Measurements from ENCODE around the gene XAB2. TPM values are rescaled to one million over a fixed set of nuclear protein-coding genes. Genes with fewer than 3 reads are reported as not detected.
A peak's percentile ranks its signal among the peaks of the same experiment; 100 is the strongest.
"Not testable (repeated sequence)": the region's sequence is repeated elsewhere in the genome, so short reads cannot be mapped to it uniquely, and the experiment has no call there.

The XAB2 gene
- total RNA-seq, 2 experiments from 2014 or later, result 50.7 to 54.1 TPM

DNA sequence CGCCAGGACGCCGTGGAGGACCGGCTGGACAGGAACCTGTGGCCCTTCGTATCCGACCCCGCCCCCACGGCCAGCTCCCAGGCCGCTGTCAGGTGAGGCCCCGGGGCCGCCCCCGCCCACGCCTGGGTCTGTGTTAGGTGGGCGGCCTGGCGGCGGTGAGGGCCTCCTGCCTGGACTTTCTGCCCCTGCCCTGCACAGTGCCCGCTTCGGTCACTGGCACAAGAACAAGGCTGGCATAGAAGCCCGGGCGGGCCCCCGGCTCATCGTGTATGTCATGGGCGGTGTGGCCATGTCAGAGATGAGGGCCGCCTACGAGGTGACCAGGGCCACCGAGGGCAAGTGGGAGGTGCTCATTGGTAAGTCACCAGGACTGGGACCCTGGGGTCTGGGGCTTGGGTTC is 17.8 kb upstream of the XAB2 start:
- ChIA-PET POLR2A (no interaction called here), CTCF (no interaction called here)
- DNase-seq, result no peak
- H3K27me3 Mint-ChIP-seq, result no peaks in the 10 kb centered on the region
- H3K36me3 Mint-ChIP-seq (ENCODE audit: low read depth), result peaks cover 8% of the 10 kb centered on the region
- H3K27ac Mint-ChIP-seq, result no peak overlapping the region
- no peak for ATAC-seq
- TF ChIP-seq CTCF (IDR thresholded peaks at IDR 0.05), result no peak
- H3K9me3 Mint-ChIP-seq, result no peaks in the 10 kb centered on the region
- intact Hi-C loops (cut with micrococcal nuclease), result no loop called here
- H3K4me1 Mint-ChIP-seq (ENCODE audit: low read depth), result peaks cover 5% of the 10 kb centered on the region
- H3K4me3 Mint-ChIP-seq, result no peak overlapping the region

GRCh38 chr19:7646426-7646700 is 17.0 kb upstream of the XAB2 start:
- ChIA-PET POLR2A (no interaction called here), CTCF (no interaction called here)
- peaks cover 8% of the 10 kb centered on the region for H3K36me3 Mint-ChIP-seq (ENCODE audit: low read depth)
- ATAC-seq (no peak), DNase-seq (no peak)
- TF ChIP-seq CTCF (IDR thresholded peaks at IDR 0.05), result no peak
- H3K4me3 Mint-ChIP-seq, result no peak overlapping the region
- no peaks in the 10 kb centered on the region for H3K9me3 Mint-ChIP-seq
- no peaks in the 10 kb centered on the region for H3K27me3 Mint-ChIP-seq
- intact Hi-C loops (cut with micrococcal nuclease), result no loop called here
- no peak overlapping the region for H3K27ac Mint-ChIP-seq
- H3K4me1 Mint-ChIP-seq (ENCODE audit: low read depth), result peaks cover 2% of the 10 kb centered on the region

GRCh38 chr19:7645656-7646425 is 16.5 kb upstream of the XAB2 start:
- Mint-ChIP-seq H3K27ac (no peak overlapping the region), H3K36me3 (ENCODE audit: low read depth) (peaks cover 8% of the 10 kb centered on the region), H3K9me3 (no peaks in the 10 kb centered on the region), H3K4me1 (ENCODE audit: low read depth) (peaks cover 2% of the 10 kb centered on the region), H3K4me3 (no peak overlapping the region), H3K27me3 (no peaks in the 10 kb centered on the region)
- CTCF ChIA-PET, result no interaction called here
- ATAC-seq (no peak), DNase-seq (no peak)
- intact Hi-C loops (cut with micrococcal nuclease), result no loop called here
- no peak for TF ChIP-seq CTCF (IDR thresholded peaks at IDR 0.05)
- POLR2A ChIA-PET, result no interaction called here

DNA sequence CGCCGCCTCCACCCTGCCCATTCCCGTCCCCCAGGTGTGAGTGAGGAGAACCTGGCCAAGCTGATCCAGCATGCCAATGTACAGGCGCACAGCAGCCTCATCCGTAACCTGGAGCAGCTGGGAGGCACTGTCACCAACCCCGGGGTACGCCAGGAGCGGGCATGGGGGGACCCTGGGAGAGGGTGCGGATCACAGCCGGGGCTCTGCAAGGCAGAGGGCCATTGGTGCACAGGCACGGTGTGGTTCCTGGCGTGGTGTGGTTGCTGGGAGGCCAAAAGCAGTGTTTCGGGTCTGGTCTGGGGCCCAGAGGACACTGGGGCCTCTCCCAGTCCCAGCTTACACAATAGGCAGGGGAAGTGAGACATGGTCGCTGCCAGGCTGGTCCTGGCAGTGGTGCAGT is 15.8 kb upstream of the XAB2 start:
- ATAC-seq (no peak), DNase-seq (no peak)
- intact Hi-C loops (cut with micrococcal nuclease), result no loop called here
- ChIA-PET POLR2A (interaction anchor here (1.4 kb wide), 1 partner anchor 14 kb away, joined by 3 read pairs; no protein-coding TSS in a partner anchor), CTCF (interaction anchor here (0.6 kb wide), 1 partner anchor 36 kb away, joined by 3 read pairs; the partner anchor contains the start of gene TRAPPC5)
- no peak overlapping the region for H3K4me3 Mint-ChIP-seq
- no peak overlapping the region for H3K27ac Mint-ChIP-seq
- H3K4me1 Mint-ChIP-seq (ENCODE audit: low read depth), result peaks cover 4% of the 10 kb centered on the region
- H3K36me3 Mint-ChIP-seq (ENCODE audit: low read depth), result peaks cover 10% of the 10 kb centered on the region
- H3K27me3 Mint-ChIP-seq, result no peaks in the 10 kb centered on the region
- H3K9me3 Mint-ChIP-seq, result peaks cover under 1% of the 10 kb centered on the region
- TF ChIP-seq CTCF (IDR thresholded peaks at IDR 0.05), result no peak

- no peak for DNase-seq
- intact Hi-C loops (cut with micrococcal nuclease), result no loop called here
- H3K4me3 Mint-ChIP-seq, result no peak overlapping the region
- H3K27me3 Mint-ChIP-seq, result no peaks in the 10 kb centered on the region
- H3K9me3 Mint-ChIP-seq, result peaks cover 6% of the 10 kb centered on the region
- CTCF ChIA-PET, result no interaction called here
- TF ChIP-seq CTCF (IDR thresholded peaks at IDR 0.05), result no peak
- POLR2A ChIA-PET, result interaction anchor here (0.9 to 1.4 kb wide), 2 partner anchors 14 kb away, joined by 3 to 4 read pairs; no protein-coding TSS in a partner anchor
- no peak for ATAC-seq
- H3K4me1 Mint-ChIP-seq (ENCODE audit: low read depth), result peaks cover 10% of the 10 kb centered on the region
- H3K36me3 Mint-ChIP-seq (ENCODE audit: low read depth), result peaks cover 16% of the 10 kb centered on the region
- no peak overlapping the region for H3K27ac Mint-ChIP-seq
Measured at GRCh38 chr19:7644550-7644877, 15.2 kb upstream of the XAB2 start.

GRCh38 chr19:7643629-7644549 is 14.5 kb upstream of the XAB2 start:
- DNase-seq (peak; percentile 48), ATAC-seq (peak; percentile 55)
- POLR2A ChIA-PET, result interaction anchor here (0.9 to 1.4 kb wide), 3 partner anchors 13 to 18 kb away, joined by 3 to 4 read pairs (median 3); no protein-coding TSS in a partner anchor
- CTCF ChIA-PET; H3K27me3 Mint-ChIP-seq; H3K27ac Mint-ChIP-seq; H3K4me3 Mint-ChIP-seq; H3K9me3 Mint-ChIP-seq; intact Hi-C loops (cut with micrococcal nuclease): not testable (repeated sequence)
- H3K36me3 Mint-ChIP-seq (ENCODE audit: low read depth), result peaks cover 18% of the 10 kb centered on the region
- H3K4me1 Mint-ChIP-seq (ENCODE audit: low read depth), result peaks cover 11% of the 10 kb centered on the region
